A673 (cell line): ENCODE data around the gene SKI.

ENCODE experiments used
- CTCF ChIP-seq: fragments of 300-800, 200-600 bp; sonication (generic); conservative IDR thresholded peaks from 2 replicates; pipeline ENCODE4 v1.5.1; 2017; ENCODE audit warnings: low read depth, mild to moderate bottlenecking, antibody characterized with exemption, low read length, moderate library complexity, mixed read lengths
- EZH2 ChIP-seq: fragments of 200-600 bp; sonication (generic); IDR thresholded peaks from 2 replicates; pipeline ENCODE4 v1.6.1; 2017; ENCODE audit warnings: borderline replicate concordance, low read depth, mild to moderate bottlenecking, mixed read lengths, antibody characterized with exemption, low read length; ENCODE audit not compliant: poor library complexity, severe bottlenecking

- TF ChIP-seq EZH2, result no peak
- no peak for TF ChIP-seq CTCF
Observed at GRCh38 chr1:2180297-2181245, 47.5 kb upstream of the SKI start.
